Fibroblast of upper back skin (primary cell): ENCODE data around the gene MESD.
"Not testable (repeated sequence)": the region's sequence is repeated elsewhere in the genome, so short reads cannot be mapped to it uniquely, and the experiment has no call there.

Experiments
- DNase-seq: peaks from one replicate; pipeline ENCODE4 v3.0.0-alpha.2; 2013

Gene MESD

DNA sequence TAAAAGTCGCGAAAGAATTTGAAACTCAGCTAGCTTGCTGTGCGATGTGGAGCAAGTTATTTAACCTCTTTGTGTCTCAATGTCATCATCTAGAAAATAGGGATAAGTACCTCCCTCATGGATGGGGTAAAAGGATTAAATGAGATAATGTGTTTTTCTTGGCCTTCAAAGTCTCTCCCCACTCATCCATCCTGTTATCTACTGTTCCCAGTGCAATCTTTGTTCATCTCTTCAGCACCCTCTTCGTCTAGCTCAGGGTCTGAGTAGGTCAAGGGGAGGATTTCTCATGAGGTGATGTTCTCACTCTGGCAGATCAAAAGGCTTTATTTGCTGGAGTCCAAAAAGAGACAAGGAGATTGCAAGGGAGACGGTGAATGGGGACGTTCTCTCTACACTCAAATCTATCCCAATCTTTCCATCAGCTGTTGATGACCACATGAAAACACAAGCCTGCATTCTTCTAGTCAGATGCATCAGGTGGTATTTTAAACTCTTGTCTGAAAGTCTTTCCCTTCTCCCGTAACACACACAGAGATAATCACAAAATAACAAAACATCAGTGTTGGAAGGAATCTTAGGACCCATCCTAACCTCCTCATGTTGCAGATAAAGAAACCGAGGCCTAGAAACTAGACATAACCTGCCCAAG is 1.3 kb downstream of the MESD start:
- DNase-seq: no peak

DNA sequence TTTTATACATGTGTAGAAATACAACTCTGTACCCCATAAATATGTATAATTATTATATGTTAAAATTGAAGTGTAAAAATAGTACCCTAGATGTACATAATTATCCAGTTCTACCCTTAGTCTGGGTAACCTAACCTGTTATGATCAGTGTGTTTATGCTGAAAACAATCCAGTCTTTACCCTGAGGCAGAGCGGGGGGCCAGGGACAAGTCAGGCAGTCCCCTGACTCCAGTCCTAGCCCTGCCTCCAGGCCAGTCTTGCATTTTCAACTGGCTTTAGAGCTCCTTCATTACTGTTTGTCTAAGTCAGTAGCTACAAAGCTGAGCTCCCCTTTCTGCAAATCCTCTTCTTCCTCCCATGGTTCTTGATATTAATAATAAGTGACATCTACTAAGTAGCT is 3.1 kb downstream of the MESD start:
- no peak for DNase-seq

DNA sequence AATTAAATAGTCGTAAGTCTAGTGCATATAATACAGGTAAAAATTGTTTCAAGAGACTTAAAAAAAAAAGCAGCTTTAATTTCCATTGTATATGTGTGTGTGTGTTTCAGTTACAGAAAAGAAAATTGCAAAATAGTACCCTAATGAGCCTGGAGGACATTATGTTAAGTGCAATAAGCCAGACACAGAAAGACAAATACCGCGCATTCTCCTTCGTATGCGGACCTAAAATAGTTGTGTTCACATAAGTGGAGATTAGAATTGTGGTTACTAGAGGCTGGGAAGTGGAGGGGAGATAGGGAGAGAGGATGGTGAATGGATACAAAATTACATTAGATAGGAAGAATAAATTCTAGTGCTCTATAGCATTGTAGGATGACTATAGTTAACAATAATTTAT is 3.6 kb downstream of the MESD start:
- no peak for DNase-seq

DNA sequence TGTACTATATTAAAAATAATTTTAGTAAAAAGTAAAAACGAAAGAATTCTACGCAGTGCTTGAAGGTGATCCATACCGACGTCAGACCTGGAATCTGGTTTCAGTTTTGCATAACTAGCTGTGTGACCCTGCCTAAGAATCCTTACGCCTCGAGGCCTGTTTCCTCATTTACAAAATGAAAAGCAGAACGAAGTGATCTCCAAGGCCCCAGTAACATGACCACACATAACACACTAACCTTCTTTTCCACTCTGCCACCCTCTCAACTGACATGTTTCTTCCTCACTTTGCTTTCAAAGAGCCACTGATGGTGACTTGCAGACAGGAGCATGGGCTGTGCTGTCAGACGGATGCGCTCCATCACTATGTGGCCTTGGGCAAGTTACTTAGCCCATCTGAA is 4.8 kb downstream of the MESD start:
- no peak for DNase-seq

DNA sequence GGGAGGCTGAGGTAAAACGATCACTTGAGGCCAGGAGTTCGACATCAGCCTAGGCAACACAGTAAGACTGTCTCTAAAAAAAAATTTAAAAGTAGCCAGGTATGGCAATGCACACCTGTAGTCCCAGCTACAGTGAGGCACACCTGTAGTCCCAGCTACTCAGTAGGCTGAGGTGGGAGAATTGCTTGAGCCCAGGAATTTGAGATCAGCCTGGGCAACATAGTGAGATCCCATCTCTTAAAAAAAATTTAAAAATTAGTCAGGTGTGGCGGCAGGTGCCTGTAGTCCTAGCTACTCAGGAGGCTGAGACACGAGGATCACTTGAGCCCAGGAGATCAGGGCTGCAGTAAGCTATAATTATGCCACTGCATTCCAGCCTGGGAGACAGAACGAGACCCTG is 6.8 kb downstream of the MESD start:
- no peak for DNase-seq

DNA sequence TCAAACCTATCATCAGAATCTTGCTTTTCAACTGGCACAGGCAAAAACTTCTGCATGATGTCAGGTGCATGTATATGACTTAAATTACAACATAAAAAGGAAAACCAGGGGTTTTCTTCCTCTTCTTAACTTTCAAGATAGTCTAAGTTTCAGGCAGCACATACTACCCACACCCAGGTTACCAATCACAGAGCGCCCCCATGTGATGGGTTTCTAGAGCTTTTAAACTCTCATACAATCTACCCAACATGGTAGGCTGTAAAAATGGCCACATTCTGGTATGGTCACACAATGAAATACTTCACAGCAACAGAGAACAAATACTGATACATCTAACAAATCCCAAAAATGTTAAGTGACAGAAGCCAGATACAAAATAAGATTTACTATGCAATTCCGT is 7.4 kb downstream of the MESD start:
- DNase-seq: no peak

DNA sequence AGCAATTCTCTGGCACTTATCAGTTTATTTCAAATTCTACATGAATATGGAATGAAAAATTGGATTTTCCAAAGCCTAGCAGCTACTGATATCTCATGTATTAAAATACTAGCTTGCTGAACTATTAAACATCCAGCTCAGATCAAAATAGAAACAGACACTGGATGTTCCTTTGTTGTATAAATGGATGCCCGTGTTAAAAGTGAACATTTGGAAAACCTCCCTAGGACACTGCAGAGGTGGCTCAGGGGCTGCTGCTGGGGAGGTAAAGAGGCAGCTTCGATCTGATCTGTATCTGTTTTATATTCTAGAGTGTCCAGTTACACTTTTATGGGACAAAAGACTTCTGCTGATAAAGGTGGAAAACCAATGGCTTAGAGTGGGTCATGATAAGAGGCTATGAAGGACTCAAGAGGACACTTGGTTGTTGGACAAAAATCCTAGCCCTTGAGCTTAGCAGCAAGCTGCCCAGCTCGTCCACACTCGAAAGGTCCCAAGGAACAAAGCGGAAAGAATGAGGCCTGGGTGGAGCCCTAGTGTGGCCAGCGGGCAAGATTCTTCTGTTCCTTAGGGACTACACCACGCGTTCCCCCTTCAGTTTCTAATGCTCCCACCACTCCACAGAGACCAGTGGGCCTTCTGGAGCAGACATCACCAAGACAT is 9.9 kb downstream of the MESD start:
- DNase-seq: no peak

DNA sequence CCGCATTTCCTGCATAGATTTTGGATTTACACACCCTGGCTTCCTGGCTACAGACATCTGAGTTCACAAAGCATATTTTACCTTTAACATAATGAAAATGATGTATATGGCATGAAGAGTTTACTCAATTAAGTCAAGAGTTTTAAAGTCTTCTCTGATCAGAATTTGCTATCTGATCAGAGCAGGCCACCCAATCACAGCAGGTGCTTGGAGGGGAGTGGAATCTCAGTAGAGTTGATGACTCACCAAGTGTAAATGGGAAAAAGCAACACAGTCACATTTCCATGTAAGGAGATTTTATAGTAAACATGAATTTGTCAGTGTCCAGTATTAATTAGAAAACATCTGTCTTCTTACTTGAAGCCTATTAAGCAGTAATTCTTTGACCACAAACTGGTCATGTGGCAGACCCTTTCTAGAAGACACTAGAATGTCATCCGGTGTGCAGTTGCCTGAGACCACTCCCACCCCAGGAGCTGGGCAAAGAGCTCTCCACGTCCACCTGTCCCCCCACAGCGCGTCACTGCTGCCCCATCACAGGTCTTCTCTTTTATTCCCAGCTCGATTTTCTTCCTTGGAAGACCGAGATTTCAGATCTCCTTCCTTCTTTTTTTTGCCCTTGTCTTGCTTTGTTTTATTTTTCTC is 10.8 kb downstream of the MESD start:
- DNase-seq: peak; percentile 31

DNA sequence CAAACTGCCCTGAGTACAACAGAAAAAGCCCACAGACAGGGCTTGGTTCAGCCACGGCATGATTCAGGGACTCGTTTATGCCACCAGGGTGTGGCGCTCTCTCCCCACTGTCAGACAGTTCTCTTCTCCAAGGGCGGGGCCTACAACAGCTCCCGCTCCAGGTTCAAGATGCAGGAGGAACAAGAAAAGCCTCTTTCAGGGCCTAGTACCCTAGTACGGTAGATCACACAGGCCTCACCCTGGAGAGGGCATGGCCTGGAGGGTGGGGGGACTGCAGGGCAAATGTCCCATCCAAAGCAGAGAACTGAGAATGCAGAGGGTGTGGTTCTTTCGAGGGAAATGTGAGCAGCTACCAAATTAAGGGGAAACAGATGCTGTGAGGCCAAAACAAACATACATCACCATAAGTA is 12.0 kb downstream of the MESD start:
- DNase-seq: peak; percentile 59

DNA sequence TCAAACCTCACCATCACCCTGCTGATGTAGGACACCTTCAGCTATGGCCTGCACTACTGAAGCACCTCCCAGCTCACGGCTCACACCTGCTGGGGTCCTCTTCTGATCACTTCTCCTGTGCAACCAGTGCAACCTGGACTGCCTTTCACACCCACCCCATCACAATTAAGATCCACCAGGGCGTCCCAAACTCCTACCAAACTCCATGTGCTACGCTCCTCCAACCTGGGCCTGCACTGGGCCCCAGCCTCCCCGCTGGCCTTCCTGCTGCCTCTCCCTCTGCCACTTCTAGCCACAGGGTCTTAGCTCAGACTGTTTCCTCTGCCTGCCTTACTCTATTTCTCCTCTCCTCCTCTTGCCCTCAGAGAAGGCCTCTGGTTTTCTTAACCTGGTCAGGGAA is 12.8 kb downstream of the MESD start:
- DNase-seq: no peak

DNA sequence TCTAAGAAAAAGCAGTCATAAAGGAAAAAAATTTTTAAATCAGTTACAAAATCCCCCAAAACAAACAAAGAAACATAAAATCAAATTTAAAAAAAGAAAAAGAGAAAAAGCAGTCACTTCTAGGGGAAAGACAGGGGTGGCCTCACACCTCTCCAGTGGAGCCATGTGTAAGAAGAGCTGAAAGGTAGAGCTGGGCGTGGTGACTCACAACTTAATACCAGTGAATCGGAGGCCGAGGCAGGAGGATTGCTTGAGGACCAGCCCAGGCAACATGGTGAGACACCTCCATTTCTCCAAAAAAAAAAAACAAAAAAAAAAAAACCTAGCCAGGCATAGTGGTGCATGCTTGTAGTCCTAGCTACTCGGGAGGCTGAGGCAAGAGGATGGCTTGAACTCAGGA is 14.7 kb downstream of the MESD start:
- DNase-seq: no peak

DNA sequence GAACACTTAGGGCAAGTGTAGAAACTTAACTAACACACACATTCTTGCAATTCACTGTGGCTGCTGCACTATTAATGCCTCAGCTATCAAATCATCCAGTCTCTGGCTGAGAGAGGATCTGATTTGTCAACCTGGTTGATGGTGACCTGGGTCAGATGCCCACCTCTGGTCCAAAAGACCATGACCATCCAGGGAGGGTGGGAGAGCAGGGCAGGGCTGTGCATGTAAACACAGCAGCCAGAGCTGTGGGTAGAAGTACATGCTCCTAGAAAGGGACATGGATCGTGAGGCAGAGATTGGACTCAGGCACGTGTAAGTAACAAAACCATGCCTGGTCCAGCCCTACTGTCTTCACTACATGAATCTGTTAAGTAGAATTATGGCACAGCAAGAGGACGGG is 17.3 kb downstream of the MESD start:
- DNase-seq: no peak

DNA sequence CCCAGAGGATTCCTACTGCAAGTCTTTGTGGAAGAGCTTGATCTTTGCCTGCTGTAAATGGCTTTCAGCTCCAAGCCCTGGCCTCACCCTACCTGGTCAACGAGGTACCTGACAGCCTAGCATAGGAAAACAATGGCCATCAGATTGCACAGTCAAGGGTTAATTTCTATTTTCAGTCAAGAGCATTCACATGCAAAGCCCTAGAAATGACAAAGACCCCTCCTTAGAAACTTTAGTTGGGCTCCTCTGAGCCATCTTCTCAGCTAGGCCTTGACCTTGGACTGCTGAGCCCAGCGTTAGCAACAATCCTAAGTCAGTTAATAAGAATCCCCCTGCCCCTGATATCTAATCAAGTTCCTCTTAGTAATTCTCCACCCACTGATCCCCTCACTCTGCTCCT is 18.5 kb downstream of the MESD start:
- DNase-seq: no peak

DNA sequence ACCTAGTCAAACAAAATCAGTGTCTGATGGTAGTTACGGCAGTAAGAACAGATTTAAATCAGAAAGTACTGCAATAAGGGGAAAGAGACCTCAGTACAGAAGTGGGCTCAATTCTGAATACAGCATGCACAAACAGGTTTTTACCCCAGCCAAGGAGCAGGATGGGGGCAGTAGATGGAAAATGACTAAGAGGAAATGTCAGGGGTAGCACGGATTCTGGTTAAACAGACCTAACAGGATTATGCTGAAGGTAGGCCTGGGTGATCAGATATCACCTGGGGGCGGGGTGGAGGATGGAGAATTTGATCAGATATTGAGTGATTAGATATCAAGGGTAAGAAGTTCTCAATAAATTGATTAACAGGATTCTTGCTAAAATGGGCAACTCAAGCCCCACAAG is 19.0 kb downstream of the MESD start:
- no peak for DNase-seq

DNA sequence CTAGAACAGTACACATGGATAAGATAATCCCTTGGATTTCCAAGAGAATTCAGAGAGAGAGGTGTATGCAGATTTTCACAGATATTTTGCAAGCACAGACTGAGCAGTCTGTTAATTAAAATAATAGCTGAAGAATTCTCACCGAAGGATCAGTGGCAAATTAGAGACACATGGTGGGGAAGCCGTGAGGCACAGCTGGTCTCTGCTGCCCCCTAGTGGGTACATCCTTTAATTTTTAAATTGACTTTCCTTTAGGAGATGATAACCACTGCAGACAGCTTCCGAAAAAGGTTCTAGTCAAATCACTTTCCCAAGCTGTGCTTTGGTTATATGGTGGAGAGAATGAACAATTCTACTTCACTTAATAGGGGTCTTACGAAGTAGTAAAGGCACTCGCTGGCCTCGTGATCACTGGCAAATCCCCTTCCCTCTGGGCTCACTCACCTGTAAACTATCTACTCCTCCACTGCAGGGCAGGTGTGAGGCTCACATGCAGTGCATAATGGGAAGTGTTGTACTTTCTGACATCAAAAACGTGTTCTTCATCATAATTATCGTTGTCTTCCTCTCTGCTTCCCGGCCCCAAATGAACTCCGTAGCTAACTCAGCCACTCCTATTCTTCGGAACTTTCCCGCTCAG is 19.5 kb downstream of the MESD start:
- DNase-seq: peak; percentile 67

DNA sequence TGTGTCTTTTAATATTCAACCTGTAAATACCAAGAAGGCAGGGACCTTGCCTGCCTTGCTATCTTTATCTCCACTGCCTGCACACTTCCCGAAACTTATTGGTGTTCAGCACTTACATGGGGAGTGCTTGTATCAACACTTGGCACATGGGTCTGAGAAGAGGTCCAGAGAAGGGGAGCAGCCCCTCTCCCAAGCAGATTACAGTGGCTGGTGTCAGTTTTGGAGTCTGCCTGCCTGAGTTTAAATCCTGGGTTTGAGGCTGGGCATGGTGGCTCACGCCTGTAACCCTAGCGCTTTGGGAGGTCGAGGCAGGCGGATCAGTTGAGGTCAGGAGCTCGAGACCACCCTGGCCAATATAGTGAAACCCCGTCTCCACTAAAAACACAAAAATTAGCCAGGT is 20.3 kb downstream of the MESD start:
- DNase-seq: no peak

DNA sequence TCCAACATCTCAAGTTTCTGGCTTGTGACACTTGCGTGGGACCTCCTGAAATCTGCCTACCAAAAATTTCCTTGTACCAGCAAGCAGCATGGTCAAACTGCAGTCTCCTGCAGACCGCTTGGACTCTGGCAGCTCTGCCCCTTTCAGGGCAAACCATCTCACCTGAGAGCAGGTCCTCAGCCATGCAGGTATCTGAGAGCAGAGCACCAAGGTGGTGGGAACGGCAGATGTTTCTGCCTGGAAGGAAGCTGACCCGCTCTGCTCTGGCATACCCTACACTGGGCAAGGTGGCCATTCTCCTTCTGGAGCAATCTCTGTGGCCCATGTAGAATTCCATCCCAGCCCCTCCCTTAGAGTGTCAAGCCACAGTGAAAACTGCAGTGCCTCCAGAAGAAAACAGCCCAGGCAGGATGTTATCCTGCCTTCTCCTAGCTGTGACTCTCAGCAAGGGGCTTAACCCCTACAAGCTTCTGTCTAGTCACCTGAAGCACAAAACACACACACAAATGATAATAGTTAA is 21.6 kb downstream of the MESD start:
- DNase-seq: no peak

DNA sequence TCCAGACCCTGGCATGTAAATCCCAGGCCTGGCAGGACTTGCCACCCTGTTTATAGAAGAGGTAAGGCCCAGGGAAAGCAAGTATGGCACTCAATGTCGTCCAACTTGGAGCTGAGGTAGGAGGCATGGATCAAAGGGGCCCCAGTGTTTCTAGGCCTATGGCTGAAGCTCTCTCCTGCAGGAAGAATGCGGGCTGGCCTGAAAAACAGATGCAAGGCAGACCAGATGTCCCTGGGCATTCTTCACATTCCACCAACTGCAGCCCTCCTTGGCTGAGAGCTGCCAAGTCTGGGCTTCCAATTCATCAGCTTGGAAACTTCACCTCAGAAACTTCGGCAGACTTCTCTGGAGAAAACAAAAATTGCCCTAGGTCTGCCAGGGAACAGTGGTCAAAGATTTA is 22.2 kb downstream of the MESD start:
- peak; percentile 93 for DNase-seq

DNA sequence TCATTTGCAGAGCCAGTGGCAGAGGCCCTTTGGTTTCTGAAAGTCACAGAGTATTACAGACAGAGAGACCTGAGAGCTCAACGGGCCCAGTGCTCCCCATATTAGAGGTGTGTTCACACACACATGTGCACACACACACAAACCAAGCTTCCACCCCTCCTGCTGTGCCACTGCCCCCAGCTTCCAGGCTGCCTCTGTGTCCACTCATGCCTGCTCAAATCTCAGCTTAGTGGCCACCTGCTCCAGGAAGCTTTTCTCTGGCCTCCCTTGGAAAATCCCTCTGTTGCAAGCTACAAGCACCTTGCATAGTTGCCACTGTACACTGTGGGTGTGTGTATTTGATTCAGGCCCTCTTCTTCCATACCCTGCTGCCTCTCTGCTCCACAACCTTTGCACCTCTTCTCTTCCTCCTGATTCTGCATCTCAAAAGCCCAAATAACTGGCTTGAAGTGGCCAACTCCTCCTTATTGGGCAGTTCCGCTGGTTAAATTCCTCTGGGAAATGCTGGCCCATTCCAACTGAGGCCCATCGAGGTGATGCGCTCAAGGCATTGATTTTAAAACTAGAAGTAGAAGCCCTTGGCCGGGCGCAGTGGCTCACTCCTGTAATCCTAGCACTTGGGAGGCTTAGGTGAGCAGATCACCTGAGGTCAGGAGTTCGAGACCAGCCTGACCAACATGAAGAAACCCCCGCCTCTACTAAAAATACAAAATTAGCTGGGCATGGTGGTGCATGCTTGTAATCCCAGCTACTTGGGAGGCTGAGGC is 23.0 kb downstream of the MESD start:
- no peak for DNase-seq

DNA sequence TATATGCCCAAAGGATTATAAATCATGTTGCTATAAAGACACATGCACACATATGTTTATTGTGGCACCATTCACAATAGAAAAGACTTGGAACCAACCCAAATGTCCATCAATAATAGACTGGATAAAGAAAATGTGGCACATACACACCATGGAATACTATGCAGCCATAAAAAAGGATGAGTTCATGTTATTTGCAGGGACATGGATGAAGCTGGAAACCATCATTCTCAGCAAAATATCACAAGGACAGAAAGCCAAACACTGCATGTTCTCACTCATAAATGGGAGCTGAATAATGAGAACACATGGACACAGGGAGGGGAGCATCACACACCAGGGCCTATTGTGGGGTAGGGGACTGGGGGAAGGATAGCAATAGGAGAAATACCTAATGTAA is 24.2 kb downstream of the MESD start:
- DNase-seq: not testable (repeated sequence)

DNA sequence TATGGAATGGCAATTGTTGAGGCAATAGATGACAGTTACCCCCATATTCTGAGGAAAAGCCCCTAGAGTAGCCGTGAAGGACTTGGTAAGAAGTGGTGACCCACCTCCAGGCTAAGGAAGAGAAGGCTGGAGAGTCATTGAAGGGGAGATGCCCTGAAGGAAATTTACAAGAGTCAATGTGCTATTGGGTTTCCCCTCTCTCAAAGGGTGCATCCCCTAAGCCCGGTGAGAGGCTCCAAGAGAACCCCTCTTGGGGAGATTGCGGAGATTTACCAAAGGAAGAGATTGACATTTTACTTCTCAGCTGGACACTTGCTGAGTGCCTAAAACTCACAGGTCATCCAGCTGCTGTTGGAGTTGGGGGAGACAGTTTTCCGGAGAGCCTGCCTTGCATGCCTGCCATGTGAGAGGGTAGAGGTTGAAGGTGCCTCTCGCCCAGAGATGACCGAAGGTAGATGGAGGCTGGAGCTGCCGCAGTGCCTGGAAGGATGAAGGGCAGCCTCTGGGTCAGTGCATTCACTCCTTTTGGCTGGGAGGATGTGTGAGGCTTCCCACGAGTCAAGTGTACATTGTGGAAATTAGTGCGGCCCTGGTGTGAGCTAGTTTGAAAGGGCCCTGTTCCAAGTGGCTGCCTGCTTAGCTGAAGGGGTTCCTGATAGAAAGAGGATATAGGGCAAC is 30.7 kb downstream of the MESD start:
- no peak for DNase-seq

DNA sequence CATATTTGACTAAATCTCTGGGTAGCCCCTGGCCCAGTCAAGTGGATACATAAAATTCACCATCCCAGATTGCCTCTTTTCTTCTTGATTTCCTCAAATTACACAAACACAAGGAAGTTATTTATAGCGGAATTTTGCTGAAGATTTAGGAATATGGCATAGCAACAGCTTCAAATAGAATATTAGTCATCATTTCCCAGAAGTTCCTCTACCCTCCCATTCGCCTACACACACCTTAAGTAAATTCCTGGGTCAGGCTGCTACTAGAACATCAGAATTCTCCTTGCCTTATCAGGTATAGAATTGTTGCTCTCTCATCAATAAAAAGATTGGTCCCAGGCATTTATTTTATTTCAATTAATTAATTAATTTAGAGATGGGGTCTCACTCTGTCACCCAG is 31.6 kb downstream of the MESD start:
- DNase-seq: peak; percentile 28

DNA sequence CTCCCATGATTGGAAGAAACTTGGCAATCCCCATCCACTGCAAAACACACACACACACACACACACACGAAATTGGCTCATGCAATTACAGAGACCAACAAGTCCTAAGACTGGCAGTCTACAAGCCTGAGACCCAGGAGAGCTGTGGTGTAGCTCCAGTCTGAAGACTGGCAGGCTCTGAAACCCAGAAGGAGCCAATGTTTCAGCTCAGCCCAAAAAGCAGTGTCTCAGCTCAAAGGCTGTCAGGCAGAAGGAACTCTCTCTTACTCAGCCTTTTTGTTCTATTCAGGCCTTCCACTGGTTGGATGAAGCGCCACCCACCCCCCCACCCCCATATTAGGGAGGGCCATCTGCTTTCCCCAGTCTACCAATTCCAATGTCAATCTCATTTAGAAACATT is 32.1 kb downstream of the MESD start:
- peak; percentile 14 for DNase-seq
